ENCODE results near the gene NWD2.

NWD2 gene

GRCh38 chr4:37268319-37268718 is 23.8 kb downstream of the NWD2 start:
- H3K27ac ChIP-seq: no peak overlapping the region

GRCh38 chr4:37279121-37279520 is 34.6 kb downstream of the NWD2 start:
- no peak overlapping the region for H3K27ac ChIP-seq
- H3K4me3 ChIP-seq: no peak overlapping the region

More at GRCh38 chr4:37268319-37268718, 23.8 kb downstream of the NWD2 start:
- no peak overlapping the region for H3K4me3 ChIP-seq

GRCh38 chr4:37279894-37280592 is 35.5 kb downstream of the NWD2 start:
- Histone ChIP-seq H3K4me3 (no peak overlapping the region), H3K27ac (no peak overlapping the region)

GRCh38 chr4:37299468-37299867 is 54.9 kb downstream of the NWD2 start:
- Histone ChIP-seq H3K4me3 (no peak overlapping the region), H3K27ac (no peak overlapping the region)

- Histone ChIP-seq H3K4me3 (no peak overlapping the region), H3K27ac (no peak overlapping the region)
Observed at GRCh38 chr4:37304612-37305011, 60.1 kb downstream of the NWD2 start.

- no peak overlapping the region for H3K4me3 ChIP-seq
- no peak overlapping the region for H3K27ac ChIP-seq
Observed at GRCh38 chr4:37305984-37306383, 61.4 kb downstream of the NWD2 start.

- H3K4me3 ChIP-seq: no peak overlapping the region
- H3K27ac ChIP-seq: no peak overlapping the region
Observed at GRCh38 chr4:37317104-37317643, 72.6 kb downstream of the NWD2 start.

GRCh38 chr4:37320513-37321235 is 76.1 kb downstream of the NWD2 start:
- Histone ChIP-seq H3K27ac (no peak overlapping the region), H3K4me3 (no peak overlapping the region)

- Histone ChIP-seq H3K4me3 (no peak overlapping the region), H3K27ac (no peak overlapping the region)
Observed at GRCh38 chr4:37322122-37322521, 77.6 kb downstream of the NWD2 start.

GRCh38 chr4:37324546-37324945 is 80.0 kb downstream of the NWD2 start:
- Histone ChIP-seq H3K27ac (no peak overlapping the region), H3K4me3 (no peak overlapping the region)

GRCh38 chr4:37326852-37327251 is 82.3 kb downstream of the NWD2 start:
- H3K27ac ChIP-seq: no peak overlapping the region
- H3K4me3 ChIP-seq: no peak overlapping the region

- H3K4me3 ChIP-seq: no peak overlapping the region
- no peak overlapping the region for H3K27ac ChIP-seq
Observed at GRCh38 chr4:37338972-37339371, 94.4 kb downstream of the NWD2 start.

- H3K27ac ChIP-seq: peak overlapping the region in 1 of 21 experiments; percentile 5
- H3K4me3 ChIP-seq: no peak overlapping the region
Observed at GRCh38 chr4:37358748-37359147, 114.2 kb downstream of the NWD2 start.

- Histone ChIP-seq H3K27ac (peak overlapping the region in 1 of 21 experiments; percentile 5), H3K4me3 (no peak overlapping the region)
Observed at GRCh38 chr4:37359261-37359660, 114.7 kb downstream of the NWD2 start.

- Histone ChIP-seq H3K27ac (no peak overlapping the region), H3K4me3 (no peak overlapping the region)
Observed at GRCh38 chr4:37365888-37366287, 121.3 kb downstream of the NWD2 start.

GRCh38 chr4:37367901-37368300 is 123.4 kb downstream of the NWD2 start:
- Histone ChIP-seq H3K27ac (no peak overlapping the region), H3K4me3 (no peak overlapping the region)

- Histone ChIP-seq H3K4me3 (no peak overlapping the region), H3K27ac (no peak overlapping the region)
Observed at GRCh38 chr4:37370052-37370451, 125.5 kb downstream of the NWD2 start.

- Histone ChIP-seq H3K27ac (no peak overlapping the region), H3K4me3 (no peak overlapping the region)
Observed at GRCh38 chr4:37381040-37381668, 136.6 kb downstream of the NWD2 start.

GRCh38 chr4:37383579-37384229 is 139.2 kb downstream of the NWD2 start:
- no peak overlapping the region for H3K27ac ChIP-seq
- no peak overlapping the region for H3K4me3 ChIP-seq

GRCh38 chr4:37385424-37385823 is 140.9 kb downstream of the NWD2 start:
- H3K27ac ChIP-seq: no peak overlapping the region
- no peak overlapping the region for H3K4me3 ChIP-seq
